Upper lobe of right lung (tissue), 1 donor: Measurements from ENCODE around the gene SLC22A12. TPM values are rescaled to one million over a fixed set of nuclear protein-coding genes. Genes with fewer than 3 reads are reported as not detected.
A peak's percentile ranks its signal among the peaks of the same experiment; 100 is the strongest.

Experiments used
- ATAC-seq: fragments of 200-7000 bp; cut with Tn5 transposase; one replicate; pipeline ENCODE4 v1.9.1; 2020; ENCODE audit warnings: mild to moderate bottlenecking, moderate library complexity
- DNase-seq: peaks from one replicate; pipeline ENCODE4 v3.0.0-alpha.2; 2020
- H3K27ac ChIP-seq: fragments of 200-600 bp; one replicate; pipeline ENCODE4 v1.8.0; 2022
- H3K27me3 ChIP-seq: fragments of 200-600 bp; one replicate; pipeline ENCODE4 v1.8.0; 2022; ENCODE audit warnings: mild to moderate bottlenecking
- H3K36me3 ChIP-seq: fragments of 200-600 bp; one replicate; pipeline ENCODE4 v1.8.0; 2022
- H3K4me1 ChIP-seq: fragments of 200-600 bp; one replicate; pipeline ENCODE4 v1.8.0; 2022
- H3K4me3 ChIP-seq: fragments of 200-600 bp; one replicate; pipeline ENCODE4 v1.8.0; 2022; ENCODE audit warnings: mild to moderate bottlenecking
- H3K9me3 ChIP-seq: fragments of 200-600 bp; one replicate; pipeline ENCODE4 v1.8.0; 2022
- intact Hi-C: fragments of 100-400 bp; cut with DNase I; formaldehyde crosslinking; loops from one replicate; pipeline ENCODE4 v1.11.0; 2022
- total RNA-seq: library from RNA; stranded (reverse); fragmentation: NEBNext Ultra II Directional; extraction: Animal tissue kit (Norgen Biotek cat#: 25700); gene quantifications from one replicate; pipeline ENCODE4 v1.2.1, GENCODE V29; 2021
- TF ChIP-seq, protein P1 (sequence below): fragments of 200-600 bp; IDR thresholded peaks from one replicate; pipeline ENCODE4 v1.8.0; 2022; ENCODE audit warnings: antibody characterized with exemption
- donor health status: DM: no; HTN: yes; CAD: no; lungs with severe emphysema.

SLC22A12 gene
- total RNA-seq, 1 donor from 2014 or later = not detected

- Histone ChIP-seq H3K27ac (no peak overlapping the region), H3K27me3 (no peaks in the 10 kb centered on the region), H3K4me1 (no peaks in the 10 kb centered on the region), H3K9me3 (no peaks in the 10 kb centered on the region), H3K36me3 (no peaks in the 10 kb centered on the region), H3K4me3 (no peak overlapping the region)
- intact Hi-C loops = no loop called here
- TF ChIP-seq, protein P1, sequence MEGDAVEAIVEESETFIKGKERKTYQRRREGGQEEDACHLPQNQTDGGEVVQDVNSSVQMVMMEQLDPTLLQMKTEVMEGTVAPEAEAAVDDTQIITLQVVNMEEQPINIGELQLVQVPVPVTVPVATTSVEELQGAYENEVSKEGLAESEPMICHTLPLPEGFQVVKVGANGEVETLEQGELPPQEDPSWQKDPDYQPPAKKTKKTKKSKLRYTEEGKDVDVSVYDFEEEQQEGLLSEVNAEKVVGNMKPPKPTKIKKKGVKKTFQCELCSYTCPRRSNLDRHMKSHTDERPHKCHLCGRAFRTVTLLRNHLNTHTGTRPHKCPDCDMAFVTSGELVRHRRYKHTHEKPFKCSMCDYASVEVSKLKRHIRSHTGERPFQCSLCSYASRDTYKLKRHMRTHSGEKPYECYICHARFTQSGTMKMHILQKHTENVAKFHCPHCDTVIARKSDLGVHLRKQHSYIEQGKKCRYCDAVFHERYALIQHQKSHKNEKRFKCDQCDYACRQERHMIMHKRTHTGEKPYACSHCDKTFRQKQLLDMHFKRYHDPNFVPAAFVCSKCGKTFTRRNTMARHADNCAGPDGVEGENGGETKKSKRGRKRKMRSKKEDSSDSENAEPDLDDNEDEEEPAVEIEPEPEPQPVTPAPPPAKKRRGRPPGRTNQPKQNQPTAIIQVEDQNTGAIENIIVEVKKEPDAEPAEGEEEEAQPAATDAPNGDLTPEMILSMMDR = no peak
- DNase-seq (peak; percentile 51), ATAC-seq (no peak)
Measured at GRCh38 chr11:64568584-64569140, 22.4 kb upstream of the SLC22A12 start.

- no peaks in the 10 kb centered on the region for H3K9me3 ChIP-seq
- no peaks in the 10 kb centered on the region for H3K4me1 ChIP-seq
- no peaks in the 10 kb centered on the region for H3K36me3 ChIP-seq
- no peak overlapping the region for H3K4me3 ChIP-seq
- intact Hi-C loops = no loop called here
- no peaks in the 10 kb centered on the region for H3K27me3 ChIP-seq
- TF ChIP-seq, protein P1 = no peak
- H3K27ac ChIP-seq = no peak overlapping the region
- peak; percentile 40 for DNase-seq
- no peak for ATAC-seq
Measured at GRCh38 chr11:64569300-64569970, 21.6 kb upstream of the SLC22A12 start.

GRCh38 chr11:64570341-64570740, 20.7 kb upstream of the SLC22A12 start:
- Histone ChIP-seq H3K4me3 (no peak overlapping the region), H3K9me3 (no peaks in the 10 kb centered on the region), H3K27me3 (no peaks in the 10 kb centered on the region), H3K36me3 (no peaks in the 10 kb centered on the region), H3K27ac (no peak overlapping the region), H3K4me1 (no peaks in the 10 kb centered on the region)
- ATAC-seq = no peak
- DNase-seq = peak; percentile 5
- TF ChIP-seq, protein P1 = no peak
- intact Hi-C loops = no loop called here

GRCh38 chr11:64571050-64571409, 20.0 kb upstream of the SLC22A12 start:
- H3K27ac ChIP-seq = no peak overlapping the region
- no peaks in the 10 kb centered on the region for H3K36me3 ChIP-seq
- peak; percentile 29 for DNase-seq
- H3K27me3 ChIP-seq = no peaks in the 10 kb centered on the region
- ATAC-seq = no peak
- TF ChIP-seq, protein P1 = no peak
- no peak overlapping the region for H3K4me3 ChIP-seq
- no peaks in the 10 kb centered on the region for H3K9me3 ChIP-seq
- intact Hi-C loops = no loop called here
- no peaks in the 10 kb centered on the region for H3K4me1 ChIP-seq

DNA sequence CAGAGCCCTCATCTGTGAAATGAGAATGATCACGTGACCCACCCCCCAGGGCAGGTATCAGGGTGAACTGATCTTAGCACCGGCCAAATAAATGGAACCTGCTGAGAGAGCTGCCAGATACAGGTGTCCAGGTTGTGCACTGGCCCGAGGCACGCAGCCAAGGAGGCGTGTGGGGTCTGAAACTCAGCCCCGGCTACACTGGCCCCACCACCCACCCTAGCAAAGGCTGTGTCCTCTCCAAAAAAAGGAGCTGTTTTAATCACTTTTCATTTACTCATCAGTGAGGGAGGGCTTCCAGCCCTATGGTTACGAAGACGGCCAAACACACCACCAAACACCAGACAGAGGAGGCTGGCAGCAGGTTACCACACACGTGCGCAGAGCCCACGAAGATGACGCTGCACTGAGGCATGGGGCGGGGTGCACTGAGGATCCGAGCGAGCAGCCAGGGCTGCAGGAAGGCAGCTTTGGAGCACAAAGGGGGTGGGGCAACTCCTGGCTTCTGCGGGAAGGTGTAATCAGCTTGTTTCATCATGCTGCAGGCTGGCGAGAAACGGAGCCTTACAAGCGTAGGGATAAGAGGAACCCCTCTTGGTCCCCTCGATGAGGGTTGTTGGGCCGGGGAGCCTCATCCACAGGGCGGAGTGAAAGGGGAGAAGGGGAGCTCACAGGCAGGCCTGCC, 19.5 kb upstream of the SLC22A12 start:
- peak; percentile 52 for DNase-seq
- no peak for ATAC-seq
- intact Hi-C loops = no loop called here
- no peaks in the 10 kb centered on the region for H3K27me3 ChIP-seq
- no peak overlapping the region for H3K27ac ChIP-seq
- TF ChIP-seq, protein P1 = no peak
- H3K4me1 ChIP-seq = no peaks in the 10 kb centered on the region
- no peaks in the 10 kb centered on the region for H3K9me3 ChIP-seq
- no peak overlapping the region for H3K4me3 ChIP-seq
- H3K36me3 ChIP-seq = no peaks in the 10 kb centered on the region
